ENCODE measurements around the gene ACTN1.

DNA sequence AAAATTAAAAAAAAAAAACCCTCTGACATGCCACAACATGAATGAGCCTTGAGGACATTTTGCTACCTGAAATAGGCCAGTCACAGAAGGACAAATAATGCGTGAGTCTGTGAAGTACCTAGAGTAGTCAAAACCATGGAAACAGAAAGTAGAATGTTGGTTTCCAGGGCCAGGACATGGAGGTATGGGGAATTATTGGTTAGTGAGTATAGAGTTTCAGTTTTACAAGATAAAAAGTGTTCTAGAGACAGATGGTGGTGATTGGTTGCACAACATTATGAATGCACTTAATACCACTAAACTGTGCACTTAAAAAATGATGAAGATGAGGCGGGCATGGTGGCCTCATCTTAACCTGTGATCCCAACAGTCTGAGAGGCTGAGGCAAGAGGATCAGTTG lies 138.6 kb downstream of the ACTN1 start:
- no peak for TF ChIP-seq SMC3 (IDR thresholded peaks at IDR 0.05; ENCODE audit: low read depth, low read length)
- no peak for TF ChIP-seq TEAD4 (IDR thresholded peaks at IDR 0.05; ENCODE audit: borderline replicate concordance, insufficient read depth)
- TF ChIP-seq, protein P1, sequence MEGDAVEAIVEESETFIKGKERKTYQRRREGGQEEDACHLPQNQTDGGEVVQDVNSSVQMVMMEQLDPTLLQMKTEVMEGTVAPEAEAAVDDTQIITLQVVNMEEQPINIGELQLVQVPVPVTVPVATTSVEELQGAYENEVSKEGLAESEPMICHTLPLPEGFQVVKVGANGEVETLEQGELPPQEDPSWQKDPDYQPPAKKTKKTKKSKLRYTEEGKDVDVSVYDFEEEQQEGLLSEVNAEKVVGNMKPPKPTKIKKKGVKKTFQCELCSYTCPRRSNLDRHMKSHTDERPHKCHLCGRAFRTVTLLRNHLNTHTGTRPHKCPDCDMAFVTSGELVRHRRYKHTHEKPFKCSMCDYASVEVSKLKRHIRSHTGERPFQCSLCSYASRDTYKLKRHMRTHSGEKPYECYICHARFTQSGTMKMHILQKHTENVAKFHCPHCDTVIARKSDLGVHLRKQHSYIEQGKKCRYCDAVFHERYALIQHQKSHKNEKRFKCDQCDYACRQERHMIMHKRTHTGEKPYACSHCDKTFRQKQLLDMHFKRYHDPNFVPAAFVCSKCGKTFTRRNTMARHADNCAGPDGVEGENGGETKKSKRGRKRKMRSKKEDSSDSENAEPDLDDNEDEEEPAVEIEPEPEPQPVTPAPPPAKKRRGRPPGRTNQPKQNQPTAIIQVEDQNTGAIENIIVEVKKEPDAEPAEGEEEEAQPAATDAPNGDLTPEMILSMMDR (IDR thresholded peaks at IDR 0.05) = no peak
- TF ChIP-seq MXI1 (IDR thresholded peaks at IDR 0.05; ENCODE audit: low read depth, low read length) = no peak
- no peak for TF ChIP-seq TAF1 (IDR thresholded peaks at IDR 0.05; ENCODE audit: borderline replicate concordance, low read depth, low read length)
- TF ChIP-seq FOXJ3 (CRISPR knock-in tag; IDR thresholded peaks at IDR 0.05) = no peak
- TF ChIP-seq, protein P2, sequence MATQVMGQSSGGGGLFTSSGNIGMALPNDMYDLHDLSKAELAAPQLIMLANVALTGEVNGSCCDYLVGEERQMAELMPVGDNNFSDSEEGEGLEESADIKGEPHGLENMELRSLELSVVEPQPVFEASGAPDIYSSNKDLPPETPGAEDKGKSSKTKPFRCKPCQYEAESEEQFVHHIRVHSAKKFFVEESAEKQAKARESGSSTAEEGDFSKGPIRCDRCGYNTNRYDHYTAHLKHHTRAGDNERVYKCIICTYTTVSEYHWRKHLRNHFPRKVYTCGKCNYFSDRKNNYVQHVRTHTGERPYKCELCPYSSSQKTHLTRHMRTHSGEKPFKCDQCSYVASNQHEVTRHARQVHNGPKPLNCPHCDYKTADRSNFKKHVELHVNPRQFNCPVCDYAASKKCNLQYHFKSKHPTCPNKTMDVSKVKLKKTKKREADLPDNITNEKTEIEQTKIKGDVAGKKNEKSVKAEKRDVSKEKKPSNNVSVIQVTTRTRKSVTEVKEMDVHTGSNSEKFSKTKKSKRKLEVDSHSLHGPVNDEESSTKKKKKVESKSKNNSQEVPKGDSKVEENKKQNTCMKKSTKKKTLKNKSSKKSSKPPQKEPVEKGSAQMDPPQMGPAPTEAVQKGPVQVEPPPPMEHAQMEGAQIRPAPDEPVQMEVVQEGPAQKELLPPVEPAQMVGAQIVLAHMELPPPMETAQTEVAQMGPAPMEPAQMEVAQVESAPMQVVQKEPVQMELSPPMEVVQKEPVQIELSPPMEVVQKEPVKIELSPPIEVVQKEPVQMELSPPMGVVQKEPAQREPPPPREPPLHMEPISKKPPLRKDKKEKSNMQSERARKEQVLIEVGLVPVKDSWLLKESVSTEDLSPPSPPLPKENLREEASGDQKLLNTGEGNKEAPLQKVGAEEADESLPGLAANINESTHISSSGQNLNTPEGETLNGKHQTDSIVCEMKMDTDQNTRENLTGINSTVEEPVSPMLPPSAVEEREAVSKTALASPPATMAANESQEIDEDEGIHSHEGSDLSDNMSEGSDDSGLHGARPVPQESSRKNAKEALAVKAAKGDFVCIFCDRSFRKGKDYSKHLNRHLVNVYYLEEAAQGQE (IDR thresholded peaks at IDR 0.05; ENCODE audit: low read depth, low read length) = no peak
- TF ChIP-seq, protein P3, sequence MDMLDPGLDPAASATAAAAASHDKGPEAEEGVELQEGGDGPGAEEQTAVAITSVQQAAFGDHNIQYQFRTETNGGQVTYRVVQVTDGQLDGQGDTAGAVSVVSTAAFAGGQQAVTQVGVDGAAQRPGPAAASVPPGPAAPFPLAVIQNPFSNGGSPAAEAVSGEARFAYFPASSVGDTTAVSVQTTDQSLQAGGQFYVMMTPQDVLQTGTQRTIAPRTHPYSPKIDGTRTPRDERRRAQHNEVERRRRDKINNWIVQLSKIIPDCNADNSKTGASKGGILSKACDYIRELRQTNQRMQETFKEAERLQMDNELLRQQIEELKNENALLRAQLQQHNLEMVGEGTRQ (IDR thresholded peaks at IDR 0.05; ENCODE audit: borderline replicate concordance, low read depth, low read length) = no peak
- no peak for TF ChIP-seq RCOR1 (IDR thresholded peaks at IDR 0.05; ENCODE audit: low read length)
- TF ChIP-seq EZH2phosphoT487 (IDR thresholded peaks at IDR 0.05; ENCODE audit: borderline replicate concordance, low read depth) = no peak
